MM.1S (cell line): ENCODE data around the gene SYNGR1.

Experiments used
- EZH2 ChIP-seq: fragments of 300-600 bp; sonication (generic); optimal IDR thresholded peaks from 2 replicates; pipeline ENCODE3; 2017; ENCODE audit warnings: low read depth, mild to moderate bottlenecking, antibody characterized with exemption, low read length, mixed read lengths
- EZH2phosphoT487 ChIP-seq: fragments of 300-600 bp; sonication (generic); IDR thresholded peaks from 2 replicates; pipeline ENCODE4 v1.6.1; 2018; ENCODE audit warnings: antibody characterized with exemption, low read length
- TF ChIP-seq, protein P1 (sequence below): fragments of 300-600 bp; sonication (generic); IDR thresholded peaks from 2 replicates; pipeline ENCODE4 v1.5.1; 2016; ENCODE audit warnings: antibody characterized with exemption, low read length, mixed read lengths

DNA sequence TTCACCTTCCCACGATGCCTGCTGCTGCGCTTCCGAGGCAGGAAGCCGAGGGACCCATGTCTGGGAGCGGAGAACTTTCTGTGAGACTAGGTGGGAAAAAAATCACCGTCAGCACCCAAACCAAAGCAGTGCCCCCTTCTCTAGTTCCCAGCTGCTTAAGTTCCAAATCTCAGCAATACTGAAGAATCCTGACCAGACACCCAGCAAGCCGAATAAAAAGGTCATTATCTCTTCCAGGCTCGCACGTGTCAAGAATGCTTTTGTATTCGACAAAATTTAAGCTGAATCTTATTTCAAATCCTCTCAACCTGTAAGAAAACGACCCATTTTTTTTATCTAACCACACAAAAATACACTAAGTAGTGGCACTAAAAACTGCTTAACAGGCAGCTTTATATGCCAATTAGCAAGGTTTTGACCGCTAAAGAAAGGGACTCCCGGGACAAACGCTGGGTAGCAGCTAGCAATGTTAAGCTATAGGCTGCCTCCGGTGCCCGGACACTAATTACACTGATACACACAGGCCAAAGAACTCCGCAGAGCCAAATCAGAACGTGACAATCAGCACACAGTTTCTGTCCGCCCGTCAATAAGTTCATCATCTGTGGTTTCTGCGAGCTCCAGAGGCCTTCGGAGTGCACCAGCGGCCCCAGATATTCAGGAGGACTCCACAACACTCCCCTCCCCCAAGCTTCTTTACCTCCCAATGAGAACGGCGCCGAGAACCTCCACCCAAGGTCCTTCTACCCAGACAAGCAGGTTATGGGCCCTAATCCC lies 31.1 kb upstream of the SYNGR1 start:
- TF ChIP-seq EZH2phosphoT487 (no peak), EZH2 (no peak)
- TF ChIP-seq, protein P1, sequence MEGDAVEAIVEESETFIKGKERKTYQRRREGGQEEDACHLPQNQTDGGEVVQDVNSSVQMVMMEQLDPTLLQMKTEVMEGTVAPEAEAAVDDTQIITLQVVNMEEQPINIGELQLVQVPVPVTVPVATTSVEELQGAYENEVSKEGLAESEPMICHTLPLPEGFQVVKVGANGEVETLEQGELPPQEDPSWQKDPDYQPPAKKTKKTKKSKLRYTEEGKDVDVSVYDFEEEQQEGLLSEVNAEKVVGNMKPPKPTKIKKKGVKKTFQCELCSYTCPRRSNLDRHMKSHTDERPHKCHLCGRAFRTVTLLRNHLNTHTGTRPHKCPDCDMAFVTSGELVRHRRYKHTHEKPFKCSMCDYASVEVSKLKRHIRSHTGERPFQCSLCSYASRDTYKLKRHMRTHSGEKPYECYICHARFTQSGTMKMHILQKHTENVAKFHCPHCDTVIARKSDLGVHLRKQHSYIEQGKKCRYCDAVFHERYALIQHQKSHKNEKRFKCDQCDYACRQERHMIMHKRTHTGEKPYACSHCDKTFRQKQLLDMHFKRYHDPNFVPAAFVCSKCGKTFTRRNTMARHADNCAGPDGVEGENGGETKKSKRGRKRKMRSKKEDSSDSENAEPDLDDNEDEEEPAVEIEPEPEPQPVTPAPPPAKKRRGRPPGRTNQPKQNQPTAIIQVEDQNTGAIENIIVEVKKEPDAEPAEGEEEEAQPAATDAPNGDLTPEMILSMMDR, result no peak
